Testis (tissue), 2 donors: Measurements from ENCODE around the gene BARX2.

ENCODE experiments used
- POLR2A ChIP-seq: fragments of 450-650 bp; IDR thresholded peaks from one replicate; pipeline ENCODE4 v1.6.1; 2017; ENCODE audit warnings: antibody characterized with exemption, mild to moderate bottlenecking, moderate library complexity
- TF ChIP-seq, protein P1 (sequence below), 3 experiments: fragments of 450-650 bp in 2 of 3; fragments of 200-600 bp in 1 of 3; sonication (generic) in 1 of 3; IDR thresholded peaks; one replicate each; pipeline ENCODE4 v1.5.1; 2016 to 2019; ENCODE audit warnings: antibody characterized with exemption in 3 of 3, mild to moderate bottlenecking in 2 of 3, moderate library complexity in 1 of 3

GRCh38 chr11:129402206-129403171, 26.8 kb downstream of the BARX2 start:
- TF ChIP-seq POLR2A = no peak
- TF ChIP-seq, protein P1, sequence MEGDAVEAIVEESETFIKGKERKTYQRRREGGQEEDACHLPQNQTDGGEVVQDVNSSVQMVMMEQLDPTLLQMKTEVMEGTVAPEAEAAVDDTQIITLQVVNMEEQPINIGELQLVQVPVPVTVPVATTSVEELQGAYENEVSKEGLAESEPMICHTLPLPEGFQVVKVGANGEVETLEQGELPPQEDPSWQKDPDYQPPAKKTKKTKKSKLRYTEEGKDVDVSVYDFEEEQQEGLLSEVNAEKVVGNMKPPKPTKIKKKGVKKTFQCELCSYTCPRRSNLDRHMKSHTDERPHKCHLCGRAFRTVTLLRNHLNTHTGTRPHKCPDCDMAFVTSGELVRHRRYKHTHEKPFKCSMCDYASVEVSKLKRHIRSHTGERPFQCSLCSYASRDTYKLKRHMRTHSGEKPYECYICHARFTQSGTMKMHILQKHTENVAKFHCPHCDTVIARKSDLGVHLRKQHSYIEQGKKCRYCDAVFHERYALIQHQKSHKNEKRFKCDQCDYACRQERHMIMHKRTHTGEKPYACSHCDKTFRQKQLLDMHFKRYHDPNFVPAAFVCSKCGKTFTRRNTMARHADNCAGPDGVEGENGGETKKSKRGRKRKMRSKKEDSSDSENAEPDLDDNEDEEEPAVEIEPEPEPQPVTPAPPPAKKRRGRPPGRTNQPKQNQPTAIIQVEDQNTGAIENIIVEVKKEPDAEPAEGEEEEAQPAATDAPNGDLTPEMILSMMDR (IDR thresholded peaks at IDR 0.05) = no peak
